Left kidney (tissue), 2 donors: ENCODE measurements around the gene RCBTB1. TPM values are rescaled to one million over a fixed set of nuclear protein-coding genes. Genes with fewer than 3 reads are reported as not detected.
A peak's percentile ranks its signal among the peaks of the same experiment; 100 is the strongest.

Source experiments
- DNase-seq: peaks from one replicate; pipeline ENCODE4 v3.0.0-alpha.2; 2013
- polyA plus RNA-seq: library from polyadenylated mRNA; unstranded; fragments of 120-200 nt; gene quantifications from one replicate; pipeline ENCODE4 v1.2.1, GENCODE V29; 2013; ENCODE audit not compliant: insufficient read length

RCBTB1 gene
- polyA plus RNA-seq, 1 donor, result 53.1 TPM

- DNase-seq, result no peak
Observed at GRCh38 chr13:49560270-49561061, 24.9 kb downstream of the RCBTB1 start.

- DNase-seq, result no peak
Observed at GRCh38 chr13:49559006-49559405, 26.4 kb downstream of the RCBTB1 start.

GRCh38 chr13:49554387-49554786 lies 31.0 kb downstream of the RCBTB1 start:
- no peak for DNase-seq

GRCh38 chr13:49553888-49554287 lies 31.5 kb downstream of the RCBTB1 start:
- no peak for DNase-seq

- DNase-seq, result no peak
Observed at GRCh38 chr13:49550942-49551644, 34.3 kb downstream of the RCBTB1 start.

GRCh38 chr13:49549289-49549688 lies 36.1 kb downstream of the RCBTB1 start:
- DNase-seq, result no peak

GRCh38 chr13:49546561-49546960 lies 38.8 kb downstream of the RCBTB1 start:
- no peak for DNase-seq

GRCh38 chr13:49545661-49546060 lies 39.7 kb downstream of the RCBTB1 start:
- no peak for DNase-seq

- DNase-seq, result no peak
Observed at GRCh38 chr13:49543656-49544055, 41.7 kb downstream of the RCBTB1 start.

- DNase-seq, result no peak
Observed at GRCh38 chr13:49540552-49540951, 44.8 kb downstream of the RCBTB1 start.

GRCh38 chr13:49539746-49540145 lies 45.6 kb downstream of the RCBTB1 start:
- no peak for DNase-seq

GRCh38 chr13:49539313-49539712 lies 46.0 kb downstream of the RCBTB1 start:
- no peak for DNase-seq

GRCh38 chr13:49538404-49538803 lies 47.0 kb downstream of the RCBTB1 start:
- DNase-seq, result no peak

- DNase-seq, result no peak
Observed at GRCh38 chr13:49536144-49536873, 49.0 kb downstream of the RCBTB1 start.

- no peak for DNase-seq
Observed at GRCh38 chr13:49533591-49534269, 51.6 kb downstream of the RCBTB1 start.

- no peak for DNase-seq
Observed at GRCh38 chr13:49533011-49533410, 52.3 kb downstream of the RCBTB1 start.

- DNase-seq, result peak; percentile 27
Observed at GRCh38 chr13:49532593-49532992, 52.8 kb downstream of the RCBTB1 start.

GRCh38 chr13:49530457-49530856 lies 54.9 kb downstream of the RCBTB1 start:
- peak; percentile 21 for DNase-seq

- no peak for DNase-seq
Observed at GRCh38 chr13:49528161-49528560, 57.2 kb downstream of the RCBTB1 start.

- no peak for DNase-seq
Observed at GRCh38 chr13:49527123-49527522, 58.2 kb downstream of the RCBTB1 start.

GRCh38 chr13:49524740-49525501 lies 60.4 kb downstream of the RCBTB1 start:
- no peak for DNase-seq

- DNase-seq, result no peak
Observed at GRCh38 chr13:49521224-49521623, 64.1 kb downstream of the RCBTB1 start.
